Adipocyte (in vitro differentiated cells): ENCODE results near the gene BTNL3.
"Not testable (repeated sequence)": the region's sequence is repeated elsewhere in the genome, so short reads cannot be mapped to it uniquely, and the experiment has no call there.

Source experiments
- DNase-seq: peaks from one replicate; pipeline ENCODE4 v3.0.0-alpha.2; 2015; ENCODE audit warnings: low read depth
- H3K27me3 ChIP-seq: replicated peaks from 2 replicates; pipeline ENCODE4 v1.7.0; 2013; ENCODE audit warnings: mild to moderate bottlenecking, low read length, moderate library complexity; ENCODE audit not compliant: control insufficient read depth, insufficient read depth
- H3K36me3 ChIP-seq: 2 replicates; pipeline ENCODE4 v1.7.0; 2013; ENCODE audit warnings: low read length, mild to moderate bottlenecking, moderate library complexity; ENCODE audit not compliant: control insufficient read depth, insufficient read depth, severe bottlenecking
- H3K4me1 ChIP-seq: 2 replicates; pipeline ENCODE4 v1.7.0; 2013; ENCODE audit warnings: mild to moderate bottlenecking, low read length, moderate library complexity; ENCODE audit not compliant: control insufficient read depth, insufficient read depth
- H3K4me3 ChIP-seq: 2 replicates; pipeline ENCODE4 v1.7.0; 2013; ENCODE audit warnings: mild to moderate bottlenecking, low read length, moderate library complexity
- H3K9ac ChIP-seq: 2 replicates; pipeline ENCODE4 v1.7.0; 2013; ENCODE audit warnings: mild to moderate bottlenecking, low read length, moderate library complexity
- H3K9me3 ChIP-seq: 2 replicates; pipeline ENCODE4 v1.7.0; 2013; ENCODE audit warnings: mild to moderate bottlenecking, low read length, moderate library complexity; ENCODE audit not compliant: control insufficient read depth

Gene BTNL3

DNA sequence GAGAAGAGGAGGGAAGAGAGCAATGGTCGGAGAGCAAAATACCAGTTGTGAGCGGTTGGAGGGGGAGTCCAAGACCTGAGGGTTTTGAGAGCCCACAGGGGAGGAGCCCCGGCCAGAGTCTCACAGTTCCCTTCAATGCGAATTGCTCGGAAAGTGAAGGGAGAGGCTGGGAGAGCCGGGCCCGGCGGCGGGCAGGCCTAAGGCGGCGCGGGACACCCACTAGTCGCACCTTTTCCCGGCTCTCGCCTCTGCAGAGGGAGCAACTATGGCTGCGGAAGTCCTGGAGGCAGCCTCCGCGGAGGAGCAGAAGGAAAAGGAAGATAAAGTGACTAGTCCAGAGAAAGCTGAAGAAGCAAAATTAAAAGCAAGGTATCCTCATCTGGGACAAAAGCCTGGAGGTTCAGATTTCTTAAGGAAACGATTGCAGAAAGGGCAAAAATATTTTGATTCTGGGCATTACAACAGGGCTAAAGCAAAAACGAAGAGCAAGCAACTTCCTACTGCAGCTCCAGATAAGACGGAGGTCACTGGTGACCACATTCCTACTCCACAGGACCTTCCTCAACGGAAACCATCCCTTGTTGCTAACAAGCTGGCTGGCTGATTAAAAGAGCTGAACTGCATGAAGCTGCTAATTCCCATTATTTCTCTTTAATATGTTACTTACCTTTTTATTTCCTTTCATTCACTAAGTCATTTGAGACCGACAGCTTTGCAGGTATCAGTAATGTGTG lies 6.5 kb upstream of the BTNL3 start:
- Histone ChIP-seq H3K36me3 (no peaks in the 10 kb centered on the region), H3K9me3 (no peaks in the 10 kb centered on the region), H3K4me3 (no peak overlapping the region), H3K9ac (no peak overlapping the region), H3K27me3 (no peaks in the 10 kb centered on the region), H3K4me1 (peaks cover 3% of the 10 kb centered on the region)
- no peak for DNase-seq

GRCh38 chr5:180988016-180988415 lies 630 bp upstream of the BTNL3 start:
- Histone ChIP-seq H3K4me1 (no peaks in the 10 kb centered on the region), H3K36me3 (no peaks in the 10 kb centered on the region), H3K4me3 (no peak overlapping the region), H3K9me3 (no peaks in the 10 kb centered on the region), H3K27me3 (peaks cover 21% of the 10 kb centered on the region), H3K9ac (no peak overlapping the region)
- no peak for DNase-seq

GRCh38 chr5:180990086-180990881 lies 1.6 kb downstream of the BTNL3 start:
- Histone ChIP-seq H3K4me1 (no peaks in the 10 kb centered on the region), H3K9ac (no peak overlapping the region), H3K4me3 (no peak overlapping the region), H3K36me3 (no peaks in the 10 kb centered on the region), H3K9me3 (peaks cover 6% of the 10 kb centered on the region), H3K27me3 (peaks cover 21% of the 10 kb centered on the region)
- DNase-seq = no peak

GRCh38 chr5:180990882-180991242 lies 2.2 kb downstream of the BTNL3 start:
- H3K9me3 ChIP-seq = peaks cover 6% of the 10 kb centered on the region
- DNase-seq = no peak
- no peak overlapping the region for H3K9ac ChIP-seq
- H3K27me3 ChIP-seq = peaks cover 21% of the 10 kb centered on the region
- no peaks in the 10 kb centered on the region for H3K4me1 ChIP-seq
- no peaks in the 10 kb centered on the region for H3K36me3 ChIP-seq
- H3K4me3 ChIP-seq = no peak overlapping the region

DNA sequence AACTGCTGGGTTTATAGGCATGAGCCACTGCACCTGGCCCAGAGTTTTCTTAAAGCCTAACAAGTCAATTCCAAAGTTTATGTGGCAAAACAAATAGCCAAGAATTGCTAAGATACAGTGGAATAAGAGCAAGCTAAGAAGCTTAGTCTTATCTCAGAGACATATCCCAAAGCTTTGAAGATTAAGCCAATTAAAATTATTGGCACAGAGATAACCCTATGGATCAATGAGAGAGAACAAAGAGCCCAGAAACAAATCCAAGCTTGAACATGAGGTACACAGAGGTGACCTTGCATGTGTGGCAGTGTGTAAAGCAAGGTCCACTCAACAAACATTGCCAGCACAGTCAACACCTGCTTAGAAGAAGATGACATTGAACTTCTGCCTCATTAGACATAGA lies 13.3 kb downstream of the BTNL3 start:
- no peaks in the 10 kb centered on the region for H3K4me1 ChIP-seq
- H3K36me3 ChIP-seq = no peaks in the 10 kb centered on the region
- H3K9me3 ChIP-seq = no peaks in the 10 kb centered on the region
- no peak overlapping the region for H3K4me3 ChIP-seq
- DNase-seq = no peak
- no peak overlapping the region for H3K9ac ChIP-seq
- H3K27me3 ChIP-seq = peaks cover 11% of the 10 kb centered on the region

- no peak for DNase-seq
- Histone ChIP-seq H3K36me3 (no peaks in the 10 kb centered on the region), H3K4me1 (no peaks in the 10 kb centered on the region), H3K27me3 (peaks cover 13% of the 10 kb centered on the region), H3K4me3 (no peak overlapping the region), H3K9ac (no peak overlapping the region), H3K9me3 (peaks cover 15% of the 10 kb centered on the region)
These were observed 17.1 kb downstream of the BTNL3 start for GRCh38 chr5:181005791-181006190.

DNA sequence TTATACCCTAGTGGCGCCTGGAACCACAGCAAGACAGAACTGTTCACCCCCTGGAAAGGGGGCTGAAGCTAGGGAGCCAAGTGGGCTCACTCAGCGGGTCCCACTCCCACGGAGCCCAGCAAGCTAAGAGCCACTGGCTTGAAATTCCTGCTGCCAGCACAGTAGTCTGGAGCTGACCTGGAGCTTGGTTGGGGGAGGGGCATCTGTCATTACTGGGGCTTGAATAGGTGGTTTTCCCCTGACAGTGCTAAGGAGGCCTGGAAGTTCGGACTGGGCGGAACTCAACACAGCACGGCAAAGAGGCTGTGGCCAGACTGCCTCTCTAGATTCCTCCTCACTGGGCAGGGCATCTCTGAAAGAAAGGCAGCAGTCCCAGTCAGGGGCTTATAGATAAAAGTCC lies 19.5 kb downstream of the BTNL3 start:
- Histone ChIP-seq H3K4me1 (no peaks in the 10 kb centered on the region), H3K9ac (no peak overlapping the region), H3K4me3 (no peak overlapping the region), H3K36me3 (no peaks in the 10 kb centered on the region), H3K27me3 (peaks cover 13% of the 10 kb centered on the region), H3K9me3 (peaks cover 16% of the 10 kb centered on the region)
- DNase-seq = no peak

DNA sequence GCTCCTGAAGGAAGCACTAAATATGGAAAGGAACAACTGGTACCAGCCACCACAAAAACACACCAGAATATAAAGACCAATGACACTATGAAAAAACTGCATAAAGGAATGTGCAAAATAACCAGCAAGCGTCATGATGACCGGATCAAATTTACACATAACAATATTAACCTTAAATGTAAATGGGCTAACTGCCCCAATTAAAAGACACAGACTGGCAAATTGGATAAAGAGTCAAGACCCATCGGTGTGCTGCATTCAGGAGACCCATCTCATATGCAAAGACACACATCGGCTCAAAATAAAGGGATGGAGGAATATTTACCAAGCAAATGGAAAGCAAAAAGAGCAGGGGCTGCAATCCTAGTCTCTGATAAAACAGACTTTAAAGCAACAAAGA lies 21.4 kb downstream of the BTNL3 start:
- H3K9me3 ChIP-seq = peaks cover 16% of the 10 kb centered on the region
- not testable (repeated sequence) for H3K4me1 ChIP-seq, H3K36me3 ChIP-seq, H3K9ac ChIP-seq, DNase-seq, H3K4me3 ChIP-seq
- peaks cover 10% of the 10 kb centered on the region for H3K27me3 ChIP-seq

DNA sequence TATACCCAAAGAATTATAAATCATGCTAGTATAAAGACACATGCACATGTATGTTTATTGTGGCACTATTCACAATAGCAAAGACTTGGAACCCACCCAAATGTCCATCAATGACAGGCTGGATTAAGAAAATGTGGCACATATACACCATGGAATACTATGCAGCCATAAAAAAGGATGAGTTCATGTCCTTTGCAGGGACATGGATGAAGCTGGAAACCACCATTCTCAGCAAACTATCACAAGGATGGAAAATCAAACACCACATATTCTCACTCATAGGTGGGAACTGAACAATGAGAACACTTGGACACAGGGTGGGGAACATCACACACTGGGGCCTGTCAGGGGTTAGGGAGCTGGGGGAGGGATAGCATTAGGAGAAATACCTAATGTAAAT lies 26.0 kb downstream of the BTNL3 start:
- peaks cover 11% of the 10 kb centered on the region for H3K9me3 ChIP-seq
- H3K4me3 ChIP-seq, DNase-seq, H3K36me3 ChIP-seq, H3K9ac ChIP-seq, H3K27me3 ChIP-seq, H3K4me1 ChIP-seq: not testable (repeated sequence)

DNA sequence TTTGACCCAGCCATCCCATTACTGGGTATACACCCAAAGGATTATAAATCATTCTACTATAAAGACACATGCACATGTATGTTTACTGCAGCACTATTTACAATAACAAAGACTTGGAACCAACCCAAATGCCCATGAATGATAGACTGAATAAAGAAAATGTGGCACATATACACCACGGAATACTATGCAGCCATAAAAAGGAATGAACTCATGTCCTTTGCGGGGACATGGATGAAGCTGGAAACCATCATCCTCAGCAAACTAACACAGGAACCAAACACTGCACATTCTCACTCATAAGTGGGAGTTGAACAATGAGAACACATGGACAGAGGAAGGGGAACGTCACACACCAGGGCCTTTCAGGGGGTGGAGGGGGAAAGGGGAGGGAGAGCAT lies 28.8 kb downstream of the BTNL3 start:
- H3K4me3 ChIP-seq, H3K4me1 ChIP-seq, H3K36me3 ChIP-seq, H3K27me3 ChIP-seq, DNase-seq, H3K9ac ChIP-seq: not testable (repeated sequence)
- H3K9me3 ChIP-seq = peaks cover 15% of the 10 kb centered on the region

DNA sequence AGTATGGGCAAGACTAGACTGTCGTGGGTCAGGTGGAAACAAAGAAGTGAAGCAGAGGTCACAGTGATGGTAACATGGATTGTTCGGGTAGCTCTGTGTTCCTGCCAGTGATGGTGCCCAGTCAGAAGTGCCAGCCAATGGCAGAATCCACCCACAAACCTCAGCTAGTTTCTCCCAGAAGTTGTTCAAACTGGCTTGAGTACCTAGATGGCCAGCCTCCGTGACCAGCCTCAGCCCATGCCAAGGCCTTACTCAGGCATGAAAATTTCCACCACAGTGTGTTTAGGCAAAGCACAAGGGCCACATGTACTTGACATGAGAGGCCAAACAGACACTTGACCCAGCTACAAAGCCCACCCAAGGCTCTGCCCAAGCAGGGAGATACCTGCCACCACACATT lies 32.0 kb downstream of the BTNL3 start:
- H3K27me3 ChIP-seq = no peaks in the 10 kb centered on the region
- no peaks in the 10 kb centered on the region for H3K4me1 ChIP-seq
- DNase-seq = no peak
- peaks cover 25% of the 10 kb centered on the region for H3K9me3 ChIP-seq
- no peaks in the 10 kb centered on the region for H3K36me3 ChIP-seq
- no peak overlapping the region for H3K9ac ChIP-seq
- no peak overlapping the region for H3K4me3 ChIP-seq
